NT2/D1 (cell line): Measurements from ENCODE around the gene TXNDC2.

Source experiments
- YY1 ChIP-seq: IDR thresholded peaks from 2 replicates; pipeline ENCODE4 v1.6.1; 2011; ENCODE audit not compliant: insufficient read length, insufficient read depth
- ZNF274 ChIP-seq: IDR thresholded peaks from 2 replicates; pipeline ENCODE4 v1.6.1; 2011; ENCODE audit warnings: mild to moderate bottlenecking, low read depth, low read length

DNA sequence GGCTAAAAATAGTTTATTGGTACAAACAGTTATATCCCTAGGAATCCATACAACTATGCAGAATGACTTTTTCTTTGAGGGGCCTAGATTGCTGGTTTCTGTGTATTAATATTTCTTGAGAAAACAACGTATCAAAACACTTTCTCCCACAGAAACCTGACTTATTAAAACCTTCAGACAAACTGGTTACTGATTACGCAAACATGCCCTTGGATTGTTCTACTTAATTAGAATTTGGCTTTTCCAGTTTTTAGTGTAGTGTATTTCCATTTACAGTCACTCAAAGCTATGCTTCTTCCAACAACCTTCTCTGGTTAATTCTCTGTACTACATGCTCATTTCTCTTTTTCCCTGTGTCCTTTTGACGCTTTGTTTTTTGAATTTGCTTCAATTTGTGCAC is 48.1 kb downstream of the TXNDC2 start:
- TF ChIP-seq YY1 = no peak
- no peak for TF ChIP-seq ZNF274
